Measurements from ENCODE around the gene ZBP1.

ZBP1 gene

DNA sequence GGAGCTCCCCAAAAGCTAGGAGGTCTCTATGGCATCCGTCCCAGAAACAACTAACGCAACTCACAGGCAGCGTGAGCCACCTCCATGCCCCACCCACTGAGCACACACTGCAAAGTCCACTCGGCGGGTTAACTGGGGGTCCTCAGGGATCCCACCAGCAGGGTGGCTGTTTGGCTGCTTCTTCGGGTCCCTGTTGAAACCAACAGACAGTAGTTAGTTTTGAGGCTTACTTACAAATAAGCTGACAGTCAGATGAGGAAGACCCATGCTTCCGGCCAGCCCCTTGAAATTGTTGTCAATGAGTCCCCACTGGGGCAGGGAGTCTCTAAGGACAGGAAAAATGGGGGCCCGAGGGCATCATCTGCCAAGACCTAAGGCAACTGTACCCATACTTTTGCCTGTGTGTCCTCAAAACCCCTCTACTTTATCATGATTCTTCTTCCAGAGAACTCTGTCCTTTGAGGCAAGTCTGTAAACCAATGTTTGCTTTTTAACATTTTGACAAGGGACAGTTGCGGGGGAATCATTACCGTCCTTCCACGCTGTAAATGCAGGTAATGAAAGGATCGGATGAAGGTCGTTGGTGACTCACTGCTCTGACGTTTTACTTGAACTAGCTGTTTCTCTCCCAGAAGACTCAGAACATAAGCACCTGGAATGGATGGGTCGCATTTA lies 61.5 kb downstream of the ZBP1 start:
- DNase-seq (ENCODE audit: low spot score) = no peak

DNA sequence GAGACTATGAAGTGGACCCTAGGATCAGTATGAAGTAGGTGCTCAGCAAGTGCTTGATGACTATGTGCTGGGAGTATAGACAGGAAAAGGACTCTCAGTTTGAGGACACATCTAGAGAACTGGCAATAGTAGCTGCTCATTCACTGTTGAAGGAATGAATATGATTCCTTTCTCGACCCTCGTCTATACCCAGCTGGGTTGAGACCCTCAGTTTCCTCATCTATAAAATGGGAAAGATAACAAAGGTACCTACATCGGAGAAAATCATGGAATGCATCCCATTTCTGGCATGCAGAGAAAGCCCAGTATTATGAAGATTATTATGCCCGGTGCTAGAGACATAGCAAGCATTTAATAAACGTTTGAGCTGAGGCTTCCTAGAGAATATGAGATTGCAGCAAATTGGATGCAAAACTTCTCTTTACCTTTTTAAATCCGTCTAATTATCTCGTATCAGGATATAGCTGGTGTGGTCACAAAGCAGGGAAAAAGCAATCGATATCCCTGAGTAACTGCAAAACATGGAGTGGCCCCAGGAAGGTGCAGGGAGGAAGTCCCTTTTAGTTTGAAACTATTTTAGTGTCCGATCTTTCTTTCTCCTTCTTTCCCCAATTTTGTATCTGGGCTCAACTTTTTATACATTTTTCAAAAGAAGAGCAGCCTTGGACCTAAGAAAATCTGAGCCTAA lies 62.2 kb downstream of the ZBP1 start:
- DNase-seq (ENCODE audit: low spot score) = no peak

DNA sequence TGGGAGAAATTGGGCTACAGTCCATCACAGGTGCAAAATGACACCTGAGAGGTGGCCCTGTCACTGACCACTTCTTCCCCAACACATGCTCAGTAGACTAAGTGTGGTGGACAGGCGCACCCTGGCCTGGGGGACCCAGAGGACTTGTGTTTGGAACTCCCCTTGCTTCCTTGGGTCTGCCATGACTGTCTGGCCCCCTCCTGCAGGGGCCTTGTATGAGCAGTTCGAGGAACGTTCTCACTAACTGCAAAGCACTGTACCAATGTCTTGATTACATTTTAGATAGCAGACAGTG lies 63.3 kb downstream of the ZBP1 start:
- DNase-seq (ENCODE audit: low spot score) = no peak

DNA sequence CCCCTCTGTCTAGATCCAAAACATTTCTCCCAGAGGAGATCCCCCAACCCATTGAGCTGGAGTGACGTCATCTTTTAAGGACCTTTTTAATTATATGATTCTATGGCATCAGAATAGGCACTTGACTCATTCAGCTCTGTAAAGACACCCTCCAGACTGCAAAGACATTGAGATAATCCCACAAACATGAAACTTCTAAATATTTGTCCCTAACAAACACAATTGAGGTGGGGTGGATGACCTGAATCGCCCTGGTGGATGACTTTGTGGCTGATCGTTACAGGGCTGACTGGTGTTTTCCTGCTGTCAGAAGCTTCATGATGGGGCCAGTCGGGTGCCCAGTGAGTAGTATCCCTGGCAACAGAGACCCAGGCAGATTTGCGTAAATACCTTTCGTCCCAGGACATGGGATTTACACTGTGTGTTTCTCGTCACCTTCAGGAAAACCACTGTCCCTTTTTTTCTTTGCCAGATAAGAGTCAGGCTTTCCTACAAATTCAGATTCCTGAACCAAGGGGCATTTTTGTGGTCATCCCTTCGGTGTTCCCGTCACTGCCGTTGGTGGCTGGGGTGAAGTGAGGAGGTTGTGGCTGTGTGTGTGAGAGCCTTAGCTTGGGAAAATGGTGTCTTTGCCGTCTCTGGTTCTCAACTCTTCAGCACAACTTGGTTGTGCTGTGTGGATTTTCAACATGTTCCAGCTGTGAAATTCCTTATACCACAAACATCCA lies 64.6 kb downstream of the ZBP1 start:
- DNase-seq (ENCODE audit: low spot score) = no peak
